Dorsolateral prefrontal cortex (tissue), 118 donors: Measurements from ENCODE around the gene TRIM47. TPM values are rescaled to one million over a fixed set of nuclear protein-coding genes. Genes with fewer than 3 reads are reported as not detected.

Experiments
- total RNA-seq, 120 experiments: library from RNA; stranded (reverse); gene quantifications; one replicate each; pipeline versions ENCODE4 v1.2.3 to v1.2.4, GENCODE V29; 2022

Gene TRIM47
- total RNA-seq, 120 experiments from 2014 or later: 19.7 to 109 (median 43.9) TPM

Other genes with a start within 250 kb of the TRIM47 start
- 10 to 100 TPM in 18 of 120 experiments, 1 to 10 TPM in 101, under 1 TPM in 1; 0.95 to 34.0 (median 5.6) TPM for gene SMIM5, start 245.1 kb downstream of the TRIM47 start, total RNA-seq
- gene RECQL5, start 211.4 kb downstream of the TRIM47 start, total RNA-seq: 10 to 100 TPM; 31.3 to 74.3 (median 47.5) TPM
- gene SAP30BP, start 211.2 kb downstream of the TRIM47 start, total RNA-seq: 100 to 1,000 TPM in 23 of 120 experiments, 10 to 100 TPM in 97; 65.3 to 160 (median 88.1) TPM
- gene ITGB4, start 157.1 kb downstream of the TRIM47 start, total RNA-seq: 100 to 1,000 TPM in 39 of 120 experiments, 10 to 100 TPM in 81; 27.8 to 292 (median 83.1) TPM
- gene GALK1, start 113.4 kb downstream of the TRIM47 start, total RNA-seq: 10 to 100 TPM in 114 of 120 experiments, 1 to 10 TPM in 6; 6.0 to 32.0 (median 16.1) TPM
- gene UNK, start 93.8 kb downstream of the TRIM47 start, total RNA-seq: 10 to 100 TPM; 20.6 to 51.6 (median 29.4) TPM
- gene UNC13D, start 34.2 kb downstream of the TRIM47 start, total RNA-seq: 10 to 100 TPM in 85 of 120 experiments, 1 to 10 TPM in 35; 3.9 to 40.2 (median 13.0) TPM
- 100 to 1,000 TPM; 311 to 523 (median 421) TPM for gene WBP2, start 23.2 kb downstream of the TRIM47 start, total RNA-seq
- 10 to 100 TPM; 11.9 to 37.4 (median 20.2) TPM for gene TRIM65, start 18.4 kb upstream of the TRIM47 start, total RNA-seq
- gene MRPL38, start 26.3 kb upstream of the TRIM47 start, total RNA-seq: 100 to 1,000 TPM in 56 of 120 experiments, 10 to 100 TPM in 64; 65.1 to 138 (median 98.8) TPM
- gene FBF1, start 62.5 kb upstream of the TRIM47 start, total RNA-seq: 10 to 100 TPM; 16.8 to 50.0 (median 27.8) TPM
- 10 to 100 TPM; 34.9 to 82.1 (median 62.5) TPM for gene ACOX1, start 100.6 kb upstream of the TRIM47 start, total RNA-seq
- 10 to 100 TPM in 47 of 120 experiments, 1 to 10 TPM in 73; 4.0 to 20.6 (median 9.1) TPM for gene TEN1, start 100.7 kb upstream of the TRIM47 start, total RNA-seq
- gene CDK3, start 122.3 kb upstream of the TRIM47 start, total RNA-seq: 10 to 100 TPM in 5 of 120 experiments, 1 to 10 TPM in 115; 1.2 to 13.2 (median 5.7) TPM
- gene EVPL, start 148.7 kb upstream of the TRIM47 start, total RNA-seq: 1 to 10 TPM in 48 of 120 experiments, under 1 TPM in 72; 0.12 to 6.3 (median 0.82) TPM
- 100 to 1,000 TPM in 2 of 120 experiments, 10 to 100 TPM in 118; 59.1 to 102 (median 84.3) TPM for gene SRP68, start 193.9 kb upstream of the TRIM47 start, total RNA-seq
- under 1 TPM in 7 of 120 experiments, not detected in 113; 0.22 to 0.52 (median 0.36) TPM for gene GALR2, start 196.2 kb upstream of the TRIM47 start, total RNA-seq
- 1 to 10 TPM in 1 of 120 experiments, under 1 TPM in 15, not detected in 104; 0.13 to 1.2 (median 0.26) TPM for gene ZACN, start 200.6 kb upstream of the TRIM47 start, total RNA-seq
- 100 to 1,000 TPM; 155 to 256 (median 195) TPM for gene EXOC7, start 225.2 kb upstream of the TRIM47 start, total RNA-seq